GM12878 (cell line): ENCODE results near the gene B4GALT3. TPM values are rescaled to one million over a fixed set of nuclear protein-coding genes. Genes with fewer than 3 reads are reported as not detected.

Experiments used
- CBFB ChIP-seq: IDR thresholded peaks from 2 replicates; pipeline ENCODE4 v1.6.1; 2016; ENCODE audit warnings: antibody characterized with exemption, low read depth
- DPF2 ChIP-seq: fragments of 450-650 bp; IDR thresholded peaks from 2 replicates; pipeline ENCODE4 v1.6.1; 2017; ENCODE audit warnings: mild to moderate bottlenecking
- FOS ChIP-seq: IDR thresholded peaks from 3 replicates; pipeline ENCODE4 v1.6.1; 2011; ENCODE audit warnings: borderline replicate concordance; ENCODE audit not compliant: insufficient read length; ENCODE audit errors: extremely low read depth
- GABPA ChIP-seq: IDR thresholded peaks from 2 replicates; pipeline ENCODE4 v1.6.1; 2014; ENCODE audit warnings: antibody characterized with exemption, low read depth, mild to moderate bottlenecking, inconsistent platforms
- IRF4 ChIP-seq: IDR thresholded peaks from 2 replicates; pipeline ENCODE4 v1.6.1; 2011; ENCODE audit warnings: low read depth, low read length
- KDM1A ChIP-seq: fragments of 200-600 bp; sonication (generic); IDR thresholded peaks from 2 replicates; pipeline ENCODE4 v1.6.1; 2016; ENCODE audit warnings: borderline replicate concordance
- MTA2 ChIP-seq: fragments of 450-650 bp; IDR thresholded peaks from 2 replicates; pipeline ENCODE4 v1.6.1; 2016; ENCODE audit warnings: low read depth, mild to moderate bottlenecking, moderate library complexity
- PAX5 ChIP-seq: IDR thresholded peaks from 2 replicates; pipeline ENCODE4 v1.6.1; 2011; ENCODE audit warnings: low read depth, low read length, borderline replicate concordance
- SMC3 ChIP-seq: IDR thresholded peaks from 2 replicates; pipeline ENCODE4 v1.6.1; 2011; ENCODE audit warnings: low read length, improper control_type of control experiment, borderline replicate concordance
- SPI1 ChIP-seq: IDR thresholded peaks from 2 replicates; pipeline ENCODE4 v1.6.1; 2011; ENCODE audit warnings: low read depth, mild to moderate bottlenecking, low read length, moderate library complexity, borderline replicate concordance; ENCODE audit not compliant: insufficient read depth
- STAT3 ChIP-seq: IDR thresholded peaks from 2 replicates; pipeline ENCODE4 v1.6.1; 2011; ENCODE audit warnings: low read depth, low read length, improper control_type of control experiment
- WRNIP1 ChIP-seq: IDR thresholded peaks from 2 replicates; pipeline ENCODE4 v1.6.1; 2011; ENCODE audit warnings: low read depth, low read length, improper control_type of control experiment, borderline replicate concordance
- YBX1 ChIP-seq: fragments of 450-650 bp; IDR thresholded peaks from 2 replicates; pipeline ENCODE4 v1.6.1; 2016; ENCODE audit warnings: antibody characterized with exemption
- polyA plus RNA-seq, 11 experiments: library from polyadenylated mRNA; depleted of rRNA in 4 of 11; unstranded in 6 of 11; stranded (reverse) in 5 of 11; fragments of >200 nt; fragmentation: Nextera tagmentation in 4 of 11; fragmentation: Illumina TruSeq in 1 of 11; extraction: Ambion mirVana in 4 of 11; extraction: Trizol in 1 of 11; gene quantifications; 1 replicate in 1 of 11; 2 replicates in 10 of 11; pipeline versions ENCODE4 v1.2.1 to v1.2.3, GENCODE V29; 2011 to 2016; ENCODE audit warnings: inconsistent platforms in 2 of 11, missing spikeins in 2 of 11, low read depth in 1 of 11
- total RNA-seq, 4 experiments: library from RNA; depleted of rRNA in 3 of 4; stranded (reverse); fragments of >200 nt in 3 of 4; fragmentation: Illumina TruSeq in 1 of 4; extraction: Trizol in 1 of 4; gene quantifications; 2 replicates each; pipeline versions ENCODE4 v1.2.1 to v1.2.3, GENCODE V29; 2013 to 2021
- TF ChIP-seq, protein P1 (sequence below): fragments of 450-650 bp; IDR thresholded peaks from 2 replicates; pipeline ENCODE4 v1.6.1; 2017; ENCODE audit warnings: mild to moderate bottlenecking, moderate library complexity
- TF ChIP-seq, protein P2 (sequence below): fragments of 450-650 bp; IDR thresholded peaks from 2 replicates; pipeline ENCODE4 v1.6.1; 2014; ENCODE audit warnings: mild to moderate bottlenecking
- TF ChIP-seq, protein P3 (sequence below): fragments of 450-650 bp; conservative IDR thresholded peaks from 2 replicates; pipeline ENCODE4 v1.6.1; 2017; ENCODE audit warnings: mild to moderate bottlenecking, moderate library complexity
- TF ChIP-seq, protein P4 (sequence below): fragments of 450-650 bp; IDR thresholded peaks from 2 replicates; pipeline ENCODE4 v1.6.1; 2016; ENCODE audit warnings: mild to moderate bottlenecking, moderate library complexity, borderline replicate concordance

B4GALT3 gene
- total and polyA plus RNA-seq, 10 of the 15 experiments (the other 5 are each of a cell fraction or from before 2014, with no cell fraction given): 27.1 to 58.9 (median 42.6) TPM

DNA sequence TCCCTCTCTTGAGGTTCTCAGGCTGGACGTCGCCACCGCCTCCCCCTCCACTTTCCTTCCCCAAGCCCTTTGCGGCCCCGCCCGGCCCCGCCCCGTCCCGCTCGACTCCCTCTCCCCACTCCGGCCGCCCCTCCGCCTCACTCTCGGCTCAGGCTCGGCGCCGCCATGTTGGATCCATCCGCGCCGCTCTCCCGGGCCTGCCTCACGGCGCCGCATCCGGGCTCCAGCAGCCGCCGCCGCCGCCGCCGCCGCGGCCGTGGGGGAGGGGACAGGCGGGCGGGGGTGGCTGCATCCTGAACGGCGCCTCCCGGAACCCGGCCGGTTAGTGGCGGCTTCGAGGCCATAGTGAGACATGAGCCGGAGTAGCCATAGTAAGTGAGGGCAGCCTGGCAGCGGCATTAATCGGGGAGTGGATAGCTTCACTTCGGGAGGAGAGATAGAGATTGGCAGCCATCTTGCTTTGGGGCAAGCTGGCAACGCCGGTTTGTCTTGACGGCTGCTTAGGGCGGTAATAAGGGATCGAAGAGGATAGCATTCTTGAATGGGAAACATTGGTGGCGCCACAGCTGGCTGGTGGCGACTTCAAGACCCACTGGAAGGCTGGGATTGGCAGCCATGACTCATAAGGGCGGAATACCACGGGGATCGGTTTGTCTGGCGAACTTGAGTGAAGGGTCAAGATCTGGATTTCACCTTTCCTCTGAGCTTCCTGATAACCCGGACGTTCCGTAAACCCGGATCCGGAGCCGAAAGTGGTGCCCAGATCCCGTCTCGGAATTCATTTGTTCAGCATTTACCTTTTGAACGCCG, 44.7 kb downstream of the B4GALT3 start, which contains the start of gene DEDD (continued):
- TF ChIP-seq, protein P1, sequence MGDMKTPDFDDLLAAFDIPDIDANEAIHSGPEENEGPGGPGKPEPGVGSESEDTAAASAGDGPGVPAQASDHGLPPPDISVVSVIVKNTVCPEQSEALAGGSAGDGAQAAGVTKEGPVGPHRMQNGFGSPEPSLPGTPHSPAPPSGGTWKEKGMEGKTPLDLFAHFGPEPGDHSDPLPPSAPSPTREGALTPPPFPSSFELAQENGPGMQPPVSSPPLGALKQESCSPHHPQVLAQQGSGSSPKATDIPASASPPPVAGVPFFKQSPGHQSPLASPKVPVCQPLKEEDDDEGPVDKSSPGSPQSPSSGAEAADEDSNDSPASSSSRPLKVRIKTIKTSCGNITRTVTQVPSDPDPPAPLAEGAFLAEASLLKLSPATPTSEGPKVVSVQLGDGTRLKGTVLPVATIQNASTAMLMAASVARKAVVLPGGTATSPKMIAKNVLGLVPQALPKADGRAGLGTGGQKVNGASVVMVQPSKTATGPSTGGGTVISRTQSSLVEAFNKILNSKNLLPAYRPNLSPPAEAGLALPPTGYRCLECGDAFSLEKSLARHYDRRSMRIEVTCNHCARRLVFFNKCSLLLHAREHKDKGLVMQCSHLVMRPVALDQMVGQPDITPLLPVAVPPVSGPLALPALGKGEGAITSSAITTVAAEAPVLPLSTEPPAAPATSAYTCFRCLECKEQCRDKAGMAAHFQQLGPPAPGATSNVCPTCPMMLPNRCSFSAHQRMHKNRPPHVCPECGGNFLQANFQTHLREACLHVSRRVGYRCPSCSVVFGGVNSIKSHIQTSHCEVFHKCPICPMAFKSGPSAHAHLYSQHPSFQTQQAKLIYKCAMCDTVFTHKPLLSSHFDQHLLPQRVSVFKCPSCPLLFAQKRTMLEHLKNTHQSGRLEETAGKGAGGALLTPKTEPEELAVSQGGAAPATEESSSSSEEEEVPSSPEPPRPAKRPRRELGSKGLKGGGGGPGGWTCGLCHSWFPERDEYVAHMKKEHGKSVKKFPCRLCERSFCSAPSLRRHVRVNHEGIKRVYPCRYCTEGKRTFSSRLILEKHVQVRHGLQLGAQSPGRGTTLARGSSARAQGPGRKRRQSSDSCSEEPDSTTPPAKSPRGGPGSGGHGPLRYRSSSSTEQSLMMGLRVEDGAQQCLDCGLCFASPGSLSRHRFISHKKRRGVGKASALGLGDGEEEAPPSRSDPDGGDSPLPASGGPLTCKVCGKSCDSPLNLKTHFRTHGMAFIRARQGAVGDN: peak; percentile 79
- TF ChIP-seq YBX1 (no peak), IRF4 (no peak), STAT3 (no peak), CBFB (0 out of 2 replicates have a peak, but pooled peaks have one; percentile 43), SMC3 (peak; percentile 16; the same call in 1 of the 2 replicates), FOS (no peak), WRNIP1 (peak; percentile 82; the same call in 1 of the 2 replicates), DPF2 (peak; percentile 82), SPI1 (no peak), KDM1A (no peak), GABPA (peak; percentile 79), MTA2 (peak; percentile 54; the same call in 1 of the 2 replicates), PAX5 (no peak)
- TF ChIP-seq, protein P2, sequence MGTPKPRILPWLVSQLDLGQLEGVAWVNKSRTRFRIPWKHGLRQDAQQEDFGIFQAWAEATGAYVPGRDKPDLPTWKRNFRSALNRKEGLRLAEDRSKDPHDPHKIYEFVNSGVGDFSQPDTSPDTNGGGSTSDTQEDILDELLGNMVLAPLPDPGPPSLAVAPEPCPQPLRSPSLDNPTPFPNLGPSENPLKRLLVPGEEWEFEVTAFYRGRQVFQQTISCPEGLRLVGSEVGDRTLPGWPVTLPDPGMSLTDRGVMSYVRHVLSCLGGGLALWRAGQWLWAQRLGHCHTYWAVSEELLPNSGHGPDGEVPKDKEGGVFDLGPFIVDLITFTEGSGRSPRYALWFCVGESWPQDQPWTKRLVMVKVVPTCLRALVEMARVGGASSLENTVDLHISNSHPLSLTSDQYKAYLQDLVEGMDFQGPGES: peak; percentile 40; the same call in 1 of the 2 replicates
- TF ChIP-seq, protein P3, sequence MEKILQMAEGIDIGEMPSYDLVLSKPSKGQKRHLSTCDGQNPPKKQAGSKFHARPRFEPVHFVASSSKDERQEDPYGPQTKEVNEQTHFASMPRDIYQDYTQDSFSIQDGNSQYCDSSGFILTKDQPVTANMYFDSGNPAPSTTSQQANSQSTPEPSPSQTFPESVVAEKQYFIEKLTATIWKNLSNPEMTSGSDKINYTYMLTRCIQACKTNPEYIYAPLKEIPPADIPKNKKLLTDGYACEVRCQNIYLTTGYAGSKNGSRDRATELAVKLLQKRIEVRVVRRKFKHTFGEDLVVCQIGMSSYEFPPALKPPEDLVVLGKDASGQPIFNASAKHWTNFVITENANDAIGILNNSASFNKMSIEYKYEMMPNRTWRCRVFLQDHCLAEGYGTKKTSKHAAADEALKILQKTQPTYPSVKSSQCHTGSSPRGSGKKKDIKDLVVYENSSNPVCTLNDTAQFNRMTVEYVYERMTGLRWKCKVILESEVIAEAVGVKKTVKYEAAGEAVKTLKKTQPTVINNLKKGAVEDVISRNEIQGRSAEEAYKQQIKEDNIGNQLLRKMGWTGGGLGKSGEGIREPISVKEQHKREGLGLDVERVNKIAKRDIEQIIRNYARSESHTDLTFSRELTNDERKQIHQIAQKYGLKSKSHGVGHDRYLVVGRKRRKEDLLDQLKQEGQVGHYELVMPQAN: peak; percentile 60
- TF ChIP-seq, protein P4, sequence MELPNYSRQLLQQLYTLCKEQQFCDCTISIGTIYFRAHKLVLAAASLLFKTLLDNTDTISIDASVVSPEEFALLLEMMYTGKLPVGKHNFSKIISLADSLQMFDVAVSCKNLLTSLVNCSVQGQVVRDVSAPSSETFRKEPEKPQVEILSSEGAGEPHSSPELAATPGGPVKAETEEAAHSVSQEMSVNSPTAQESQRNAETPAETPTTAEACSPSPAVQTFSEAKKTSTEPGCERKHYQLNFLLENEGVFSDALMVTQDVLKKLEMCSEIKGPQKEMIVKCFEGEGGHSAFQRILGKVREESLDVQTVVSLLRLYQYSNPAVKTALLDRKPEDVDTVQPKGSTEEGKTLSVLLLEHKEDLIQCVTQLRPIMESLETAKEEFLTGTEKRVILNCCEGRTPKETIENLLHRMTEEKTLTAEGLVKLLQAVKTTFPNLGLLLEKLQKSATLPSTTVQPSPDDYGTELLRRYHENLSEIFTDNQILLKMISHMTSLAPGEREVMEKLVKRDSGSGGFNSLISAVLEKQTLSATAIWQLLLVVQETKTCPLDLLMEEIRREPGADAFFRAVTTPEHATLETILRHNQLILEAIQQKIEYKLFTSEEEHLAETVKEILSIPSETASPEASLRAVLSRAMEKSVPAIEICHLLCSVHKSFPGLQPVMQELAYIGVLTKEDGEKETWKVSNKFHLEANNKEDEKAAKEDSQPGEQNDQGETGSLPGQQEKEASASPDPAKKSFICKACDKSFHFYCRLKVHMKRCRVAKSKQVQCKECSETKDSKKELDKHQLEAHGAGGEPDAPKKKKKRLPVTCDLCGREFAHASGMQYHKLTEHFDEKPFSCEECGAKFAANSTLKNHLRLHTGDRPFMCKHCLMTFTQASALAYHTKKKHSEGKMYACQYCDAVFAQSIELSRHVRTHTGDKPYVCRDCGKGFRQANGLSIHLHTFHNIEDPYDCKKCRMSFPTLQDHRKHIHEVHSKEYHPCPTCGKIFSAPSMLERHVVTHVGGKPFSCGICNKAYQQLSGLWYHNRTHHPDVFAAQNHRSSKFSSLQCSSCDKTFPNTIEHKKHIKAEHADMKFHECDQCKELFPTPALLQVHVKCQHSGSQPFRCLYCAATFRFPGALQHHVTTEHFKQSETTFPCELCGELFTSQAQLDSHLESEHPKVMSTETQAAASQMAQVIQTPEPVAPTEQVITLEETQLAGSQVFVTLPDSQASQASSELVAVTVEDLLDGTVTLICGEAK: peak; percentile 72
